Activated naive CD4-positive, alpha-beta T cell treated with anti-CD3 and anti-CD28 coated beads, Interleukin-2, amount 10 ng/mL, durations not matched to agents 7 days and 5 days (primary cell): ENCODE results near the gene MLF2.

ENCODE experiments used
- CTCF ChIA-PET: fragments of 350-600 bp; sonication (Branson Sonifier 250); formaldehyde crosslinking; loops from one replicate; lab custom pipeline; 2021; ENCODE audit warnings: antibody characterized with exemption; lab: Charles Lee
- DNase-seq: peaks from one replicate; pipeline ENCODE4 v3.0.0-alpha.2; 2020
- H3K27ac Mint-ChIP-seq: one replicate; pipeline ENCODE4 v1.8.0; 2021; ENCODE audit warnings: mild to moderate bottlenecking, moderate library complexity, mixed read lengths
- H3K27me3 Mint-ChIP-seq: one replicate; pipeline ENCODE4 v1.8.0; 2021; ENCODE audit warnings: mild to moderate bottlenecking, mixed read lengths
- H3K36me3 Mint-ChIP-seq: one replicate; pipeline ENCODE4 v1.8.0; 2021; ENCODE audit warnings: mixed read lengths
- H3K4me1 Mint-ChIP-seq: one replicate; pipeline ENCODE4 v1.8.0; 2021; ENCODE audit warnings: mixed read lengths
- H3K4me3 Mint-ChIP-seq: one replicate; pipeline ENCODE4 v1.8.0; 2021; ENCODE audit warnings: mild to moderate bottlenecking, moderate library complexity, mixed read lengths
- H3K9me3 Mint-ChIP-seq: one replicate; pipeline ENCODE4 v1.8.0; 2021; ENCODE audit warnings: mixed read lengths

MLF2 gene

DNA sequence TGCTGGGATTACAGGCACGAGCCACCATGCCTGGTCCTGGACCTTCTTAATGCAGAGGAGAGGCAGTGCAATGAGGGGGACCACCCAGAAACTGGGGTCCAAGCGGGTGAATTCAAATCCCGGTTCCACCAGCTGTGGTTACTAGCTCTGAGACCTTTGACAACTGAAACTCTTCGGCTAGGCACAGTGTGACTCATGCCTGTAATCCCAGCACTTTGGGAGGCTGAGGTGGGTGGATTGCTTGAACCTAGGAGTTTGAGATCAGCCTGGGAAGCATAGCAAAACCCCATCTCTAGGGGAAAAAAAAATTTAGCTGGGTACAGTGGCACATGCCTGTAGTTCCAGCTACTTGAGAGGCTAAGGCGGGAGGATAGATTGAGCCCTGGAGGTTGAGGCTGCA is 31.4 kb upstream of the MLF2 start:
- Mint-ChIP-seq H3K4me1 (peaks cover 78% of the 10 kb centered on the region), H3K4me3 (no peak overlapping the region), H3K9me3 (no peaks in the 10 kb centered on the region), H3K27me3 (no peaks in the 10 kb centered on the region), H3K36me3 (no peaks in the 10 kb centered on the region), H3K27ac (no peak overlapping the region)
- no peak for DNase-seq
- CTCF ChIA-PET = interaction anchor here (1.1 to 2.2 kb wide), 4 partner anchors 9 to 40 kb away, joined by 3 to 9 read pairs (median 6); no protein-coding TSS in a partner anchor

DNA sequence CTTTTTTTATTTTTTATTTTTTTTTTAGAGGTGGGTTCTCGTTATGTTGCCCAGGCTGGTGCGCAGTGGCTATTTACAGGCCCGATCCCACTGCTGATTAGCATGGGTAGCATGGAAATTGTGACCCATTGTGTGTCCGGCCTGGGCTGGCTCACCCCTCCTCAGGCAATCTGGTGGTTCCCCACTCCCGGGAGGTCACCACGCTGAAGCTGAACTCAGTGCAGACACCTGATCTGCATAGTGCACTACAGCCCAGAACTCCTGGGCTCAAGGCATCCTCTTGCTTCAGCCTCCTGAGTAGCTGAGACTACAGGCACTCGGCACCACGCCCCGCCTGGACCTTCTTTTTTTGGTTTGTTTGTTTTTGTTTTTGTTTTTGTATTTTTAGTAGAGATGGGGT is 30.9 kb upstream of the MLF2 start:
- H3K36me3 Mint-ChIP-seq = no peaks in the 10 kb centered on the region
- no peak for DNase-seq
- peaks cover 2% of the 10 kb centered on the region for H3K27me3 Mint-ChIP-seq
- no peaks in the 10 kb centered on the region for H3K9me3 Mint-ChIP-seq
- no peak overlapping the region for H3K4me3 Mint-ChIP-seq
- peaks cover 78% of the 10 kb centered on the region for H3K4me1 Mint-ChIP-seq
- CTCF ChIA-PET = interaction anchor here (1.1 to 2.2 kb wide), 4 partner anchors 9 to 41 kb away, joined by 3 to 9 read pairs (median 6); no protein-coding TSS in a partner anchor
- no peak overlapping the region for H3K27ac Mint-ChIP-seq

DNA sequence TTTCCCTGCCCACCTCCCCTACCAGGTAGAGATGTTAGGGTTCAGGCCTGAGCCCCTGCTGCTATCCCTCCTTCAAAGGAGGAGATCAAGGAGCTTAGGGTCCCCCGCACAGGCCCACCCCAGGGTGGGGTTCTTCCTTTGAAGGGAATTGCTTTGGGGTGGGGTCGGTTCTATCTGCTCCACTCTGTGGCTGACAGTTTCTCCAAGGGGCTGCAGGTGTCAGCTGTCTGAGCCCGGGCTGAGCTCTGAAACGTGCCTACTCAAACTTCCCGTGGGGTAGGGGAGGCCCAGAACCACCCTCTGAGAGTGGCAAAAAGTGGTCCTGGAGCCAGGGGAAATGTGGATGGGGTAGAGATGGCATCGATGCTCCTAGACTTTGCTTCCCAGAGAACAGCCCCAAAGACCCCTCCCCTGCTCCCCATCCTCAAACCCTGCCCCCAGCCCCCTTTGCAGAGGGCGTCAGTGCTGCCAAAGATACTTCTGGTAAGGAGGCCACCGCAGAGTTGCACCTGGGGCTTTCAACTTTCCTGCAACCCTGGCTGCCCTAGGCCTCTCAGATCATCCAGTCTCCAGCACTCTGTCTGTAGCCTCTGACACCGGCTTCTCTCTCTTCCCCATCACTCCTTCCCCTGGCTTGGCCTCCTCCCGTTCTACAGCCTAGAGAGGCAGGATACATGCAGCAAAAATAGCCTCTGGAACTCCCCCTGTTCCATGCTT is 30.1 kb upstream of the MLF2 start:
- peaks cover 10% of the 10 kb centered on the region for H3K27me3 Mint-ChIP-seq
- H3K27ac Mint-ChIP-seq = no peak overlapping the region
- no peak overlapping the region for H3K4me3 Mint-ChIP-seq
- H3K36me3 Mint-ChIP-seq = no peaks in the 10 kb centered on the region
- no peaks in the 10 kb centered on the region for H3K9me3 Mint-ChIP-seq
- CTCF ChIA-PET = interaction anchor here (0.8 to 9.6 kb wide), 11 partner anchors 8 to 163 kb away, joined by 3 to 63 read pairs (median 4); partner anchors contain the start of genes MLF2 and PTMS
- no peak for DNase-seq
- peaks cover 79% of the 10 kb centered on the region for H3K4me1 Mint-ChIP-seq

DNA sequence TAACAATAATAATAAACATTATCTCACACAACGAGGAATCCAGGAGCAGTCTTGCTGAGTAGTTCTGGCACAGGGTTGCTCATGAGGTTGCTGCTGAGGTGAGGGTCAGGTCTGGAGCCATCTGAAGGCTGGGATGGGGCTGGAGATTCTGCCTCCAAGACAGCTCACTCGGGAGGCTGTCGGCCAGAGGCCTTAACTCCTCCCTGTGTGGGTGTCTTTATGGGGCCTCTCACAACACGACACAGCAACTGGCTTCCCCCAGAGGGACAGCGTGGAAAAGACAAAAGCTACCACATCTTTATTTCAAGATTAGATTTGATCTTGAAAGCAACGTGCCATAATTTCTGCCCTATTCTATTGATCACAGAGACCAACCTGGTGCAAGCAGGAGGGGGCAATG is 29.2 kb upstream of the MLF2 start:
- H3K27me3 Mint-ChIP-seq = peaks cover 19% of the 10 kb centered on the region
- no peak overlapping the region for H3K4me3 Mint-ChIP-seq
- peak overlapping the region; percentile 49 for H3K27ac Mint-ChIP-seq
- CTCF ChIA-PET = interaction anchor here (0.8 to 9.6 kb wide), 8 partner anchors 11 to 162 kb away, joined by 3 to 63 read pairs (median 4); partner anchors contain the start of gene PTMS
- no peaks in the 10 kb centered on the region for H3K9me3 Mint-ChIP-seq
- peaks cover 76% of the 10 kb centered on the region for H3K4me1 Mint-ChIP-seq
- DNase-seq = no peak
- no peaks in the 10 kb centered on the region for H3K36me3 Mint-ChIP-seq

DNA sequence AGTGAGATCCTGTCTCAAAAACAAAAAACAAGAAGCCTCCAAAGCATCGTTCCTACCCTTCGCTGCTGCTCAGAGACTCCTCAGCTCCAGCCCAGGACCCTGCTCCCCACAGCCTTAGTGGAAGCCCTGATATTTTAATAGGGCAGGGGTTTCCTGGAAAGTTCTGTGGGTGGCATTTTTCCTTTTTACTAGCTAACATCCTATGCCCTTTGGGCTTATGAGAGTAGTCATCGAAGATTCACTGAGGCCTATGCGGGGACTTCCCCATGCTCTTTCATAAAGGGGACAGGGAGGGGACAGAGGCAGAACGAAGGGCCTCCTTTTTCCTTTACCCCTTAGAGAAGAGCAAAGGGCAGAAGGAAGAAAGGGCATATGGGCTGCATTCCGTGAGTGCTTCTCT is 27.6 kb upstream of the MLF2 start:
- Mint-ChIP-seq H3K4me3 (no peak overlapping the region), H3K36me3 (no peaks in the 10 kb centered on the region), H3K27ac (peak overlapping the region; percentile 21), H3K9me3 (no peaks in the 10 kb centered on the region), H3K4me1 (peaks cover 69% of the 10 kb centered on the region), H3K27me3 (peaks cover 33% of the 10 kb centered on the region)
- no peak for DNase-seq
- CTCF ChIA-PET = interaction anchor here (0.6 to 9.6 kb wide), 13 partner anchors 8 to 210 kb away, joined by 3 to 63 read pairs (median 3); partner anchors contain the start of genes LAG3, MLF2, PTMS and ZNF384

DNA sequence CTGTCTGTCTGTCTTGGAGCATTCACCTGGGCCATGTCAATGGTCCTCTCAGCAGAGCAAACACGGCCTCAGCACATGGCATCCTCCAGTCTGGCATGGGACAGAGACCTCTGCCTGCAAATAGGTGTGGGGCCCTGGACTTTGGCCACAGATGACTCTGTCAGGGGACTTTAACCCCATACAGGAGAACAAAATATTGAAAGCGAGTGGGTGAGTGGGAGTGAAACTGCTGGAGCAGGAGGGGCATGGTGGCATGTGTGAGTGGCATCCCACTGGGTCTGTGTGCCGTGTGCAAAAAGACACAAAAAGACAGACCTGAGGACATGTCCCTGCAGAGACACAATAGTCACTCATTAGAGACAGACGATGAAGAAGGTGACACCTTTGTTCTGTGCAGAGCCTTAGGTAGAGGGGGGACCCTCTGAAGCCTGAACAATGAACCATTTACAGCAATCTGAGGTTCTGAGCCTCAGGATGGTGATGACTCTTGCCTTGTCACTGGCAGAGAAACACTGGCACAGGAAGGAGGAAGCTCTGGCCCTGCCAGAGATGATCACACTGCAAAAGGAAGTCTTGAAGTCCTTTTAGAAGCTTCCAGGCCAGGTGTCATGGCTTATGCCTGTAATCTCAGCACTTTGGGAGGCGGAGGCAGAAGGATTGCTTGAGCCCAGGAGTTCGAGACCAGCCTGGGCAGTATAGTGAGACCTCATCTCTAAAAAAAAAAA is 26.9 kb upstream of the MLF2 start:
- Mint-ChIP-seq H3K4me3 (no peak overlapping the region), H3K9me3 (no peaks in the 10 kb centered on the region), H3K27me3 (peaks cover 40% of the 10 kb centered on the region), H3K36me3 (no peaks in the 10 kb centered on the region), H3K27ac (peak overlapping the region; percentile 11), H3K4me1 (peaks cover 69% of the 10 kb centered on the region)
- no peak for DNase-seq
- CTCF ChIA-PET = interaction anchor here (0.6 to 9.6 kb wide), 12 partner anchors 11 to 209 kb away, joined by 3 to 63 read pairs (median 6); partner anchors contain the start of genes CD4, MLF2, PTMS and ZNF384

DNA sequence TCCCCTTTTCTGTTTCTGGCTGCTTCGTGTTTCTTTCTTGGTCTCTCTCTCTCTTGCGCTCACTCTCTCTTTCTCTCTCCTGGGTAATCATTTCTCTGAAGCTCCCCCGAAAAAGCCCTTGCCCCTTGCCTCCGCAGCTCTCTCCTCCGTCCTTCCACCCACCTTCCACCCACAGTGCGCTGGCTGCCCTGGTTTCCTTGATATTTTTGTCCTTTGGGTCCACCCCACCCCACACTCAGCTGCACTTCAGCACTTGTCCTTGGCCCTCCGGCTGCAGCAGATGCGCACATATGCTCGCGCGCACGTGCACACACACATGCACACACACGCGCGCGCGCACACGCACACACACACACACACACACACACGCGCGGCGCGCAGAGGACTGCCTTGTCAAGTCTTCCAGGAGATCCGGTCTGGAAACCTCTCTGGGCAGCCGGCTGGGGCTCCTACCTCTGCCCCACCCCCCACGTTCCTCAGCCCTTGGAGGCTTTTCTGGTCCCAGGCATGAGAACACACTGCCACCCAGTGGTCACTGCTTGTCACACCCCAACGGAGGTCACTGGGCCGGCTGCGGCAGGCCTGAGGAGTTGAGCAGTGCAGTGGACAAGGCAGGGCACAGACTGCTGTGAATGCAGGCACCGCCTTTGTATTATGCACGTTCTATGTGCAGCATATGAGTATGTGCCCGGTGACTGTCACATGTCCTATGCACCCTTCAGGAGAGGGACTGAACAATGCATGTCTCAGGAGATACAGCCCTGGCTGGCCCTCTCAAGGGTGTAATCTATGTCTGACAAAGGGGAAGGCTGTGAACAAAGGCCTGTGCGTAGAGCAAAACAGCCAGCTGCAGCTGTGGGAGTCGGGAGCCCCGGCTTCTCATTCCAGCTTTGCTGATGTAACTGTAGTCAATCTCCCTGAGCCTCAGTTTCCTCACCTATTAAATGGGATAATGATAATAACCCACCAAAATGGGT is 25.9 kb upstream of the MLF2 start:
- Mint-ChIP-seq H3K4me1 (peaks cover 69% of the 10 kb centered on the region), H3K36me3 (no peaks in the 10 kb centered on the region), H3K9me3 (no peaks in the 10 kb centered on the region), H3K4me3 (peak overlapping the region; percentile 75), H3K27me3 (peaks cover 51% of the 10 kb centered on the region), H3K27ac (peak overlapping the region; percentile 56)
- CTCF ChIA-PET = interaction anchor here (0.6 to 9.6 kb wide), 11 partner anchors 8 to 158 kb away, joined by 3 to 63 read pairs (median 8); partner anchors contain the start of genes CD4, GPR162, MLF2 and PTMS
- DNase-seq = peak; percentile 94

DNA sequence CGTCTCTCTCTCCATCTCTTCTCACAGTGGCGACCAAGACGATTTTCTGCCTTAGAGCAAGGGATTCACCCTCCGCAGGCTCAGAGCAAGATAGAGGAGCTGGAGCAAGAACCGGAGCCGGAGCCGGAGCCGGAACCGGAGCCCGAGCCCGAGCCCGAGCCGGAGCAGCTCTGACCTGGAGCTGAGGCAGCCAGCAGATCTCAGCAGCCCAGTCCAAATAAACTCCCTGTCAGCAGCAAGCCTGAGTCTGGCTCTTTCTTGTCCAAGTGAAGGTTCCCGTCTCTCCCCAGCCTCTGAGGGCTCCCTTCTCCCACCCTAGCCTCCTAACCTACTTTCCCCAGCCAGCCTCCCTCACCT is 25.3 kb upstream of the MLF2 start:
- Mint-ChIP-seq H3K27me3 (peaks cover 57% of the 10 kb centered on the region), H3K9me3 (no peaks in the 10 kb centered on the region), H3K4me3 (peak overlapping the region; percentile 75), H3K36me3 (no peaks in the 10 kb centered on the region), H3K27ac (no peak overlapping the region), H3K4me1 (peaks cover 67% of the 10 kb centered on the region)
- no peak for DNase-seq
- CTCF ChIA-PET = interaction anchor here (0.7 to 9.6 kb wide), 10 partner anchors 9 to 157 kb away, joined by 3 to 63 read pairs (median 9); partner anchors contain the start of genes CD4, GPR162, MLF2 and PTMS

DNA sequence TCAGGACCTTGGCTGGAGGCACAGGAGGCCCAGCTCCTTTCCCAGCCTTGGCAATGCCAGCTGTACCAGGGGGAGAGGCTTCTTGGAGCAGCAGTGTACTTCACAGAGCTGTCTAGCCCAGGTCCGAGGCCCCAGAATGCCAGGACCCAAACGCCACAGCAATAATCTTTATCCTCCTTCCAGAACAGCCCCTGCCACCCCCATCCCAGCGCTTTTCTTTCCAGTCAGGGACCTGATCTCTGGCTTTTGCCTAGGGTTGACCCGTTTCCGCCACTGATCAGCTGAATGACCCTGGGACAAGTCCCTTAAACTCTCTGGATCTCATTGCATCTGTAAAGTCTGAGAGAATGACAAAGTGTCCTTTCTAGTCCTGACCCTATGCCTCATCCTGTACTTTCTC is 24.4 kb upstream of the MLF2 start:
- Mint-ChIP-seq H3K27me3 (peaks cover 65% of the 10 kb centered on the region), H3K4me3 (no peak overlapping the region), H3K4me1 (peaks cover 68% of the 10 kb centered on the region), H3K9me3 (no peaks in the 10 kb centered on the region), H3K36me3 (no peaks in the 10 kb centered on the region), H3K27ac (no peak overlapping the region)
- CTCF ChIA-PET = interaction anchor here (1.0 to 9.6 kb wide), 4 partner anchors 10 to 54 kb away, joined by 3 to 63 read pairs (median 36); partner anchors contain the start of genes CD4, MLF2 and PTMS
- DNase-seq = no peak

DNA sequence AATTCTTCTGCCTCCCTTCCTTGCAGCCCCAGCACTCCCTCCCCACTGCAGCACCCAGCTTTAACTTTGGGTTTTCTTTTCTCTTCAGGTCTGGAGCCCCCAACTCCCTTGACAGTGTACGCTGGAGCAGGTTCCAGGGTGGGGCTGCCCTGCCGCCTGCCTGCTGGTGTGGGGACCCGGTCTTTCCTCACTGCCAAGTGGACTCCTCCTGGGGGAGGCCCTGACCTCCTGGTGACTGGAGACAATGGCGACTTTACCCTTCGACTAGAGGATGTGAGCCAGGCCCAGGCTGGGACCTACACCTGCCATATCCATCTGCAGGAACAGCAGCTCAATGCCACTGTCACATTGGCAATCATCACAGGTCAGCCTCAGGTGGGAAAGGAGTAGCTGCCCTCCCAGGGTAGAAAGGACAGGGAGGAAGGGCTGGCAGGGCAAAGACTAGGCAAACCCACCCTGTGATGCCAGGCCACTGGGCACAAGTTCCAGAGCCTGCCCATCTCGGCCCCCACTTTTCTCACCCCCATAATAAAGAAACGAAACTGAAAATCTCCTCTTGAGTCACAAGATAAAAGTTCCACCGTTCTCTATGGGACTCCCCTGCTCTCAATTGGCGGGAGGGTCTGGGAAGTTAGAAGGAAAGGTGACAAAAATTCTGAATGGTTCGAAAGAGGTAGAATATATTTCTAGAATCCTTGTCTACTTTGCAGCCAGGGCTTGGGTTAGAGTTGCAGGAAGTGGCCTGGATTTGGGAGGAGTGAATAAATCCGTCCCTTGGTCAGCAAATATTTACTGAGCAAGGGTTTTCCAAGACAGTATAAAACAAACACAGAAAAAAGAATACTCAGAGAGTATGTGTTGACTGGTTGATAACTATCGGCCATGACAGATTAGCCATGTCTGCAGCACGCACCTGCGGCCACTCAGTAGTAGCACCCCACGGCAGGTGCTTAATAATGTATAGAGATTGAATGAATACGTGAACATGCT is 22.5 kb upstream of the MLF2 start:
- no peaks in the 10 kb centered on the region for H3K9me3 Mint-ChIP-seq
- no peak for DNase-seq
- H3K27ac Mint-ChIP-seq = no peak overlapping the region
- CTCF ChIA-PET = interaction anchor here (0.7 to 9.6 kb wide), 7 partner anchors 8 to 162 kb away, joined by 3 to 63 read pairs (median 7); partner anchors contain the start of genes MLF2, PTMS and USP5
- peaks cover 84% of the 10 kb centered on the region for H3K27me3 Mint-ChIP-seq
- peaks cover 74% of the 10 kb centered on the region for H3K4me1 Mint-ChIP-seq
- H3K4me3 Mint-ChIP-seq = peak overlapping the region; percentile 31
- H3K36me3 Mint-ChIP-seq = no peaks in the 10 kb centered on the region

DNA sequence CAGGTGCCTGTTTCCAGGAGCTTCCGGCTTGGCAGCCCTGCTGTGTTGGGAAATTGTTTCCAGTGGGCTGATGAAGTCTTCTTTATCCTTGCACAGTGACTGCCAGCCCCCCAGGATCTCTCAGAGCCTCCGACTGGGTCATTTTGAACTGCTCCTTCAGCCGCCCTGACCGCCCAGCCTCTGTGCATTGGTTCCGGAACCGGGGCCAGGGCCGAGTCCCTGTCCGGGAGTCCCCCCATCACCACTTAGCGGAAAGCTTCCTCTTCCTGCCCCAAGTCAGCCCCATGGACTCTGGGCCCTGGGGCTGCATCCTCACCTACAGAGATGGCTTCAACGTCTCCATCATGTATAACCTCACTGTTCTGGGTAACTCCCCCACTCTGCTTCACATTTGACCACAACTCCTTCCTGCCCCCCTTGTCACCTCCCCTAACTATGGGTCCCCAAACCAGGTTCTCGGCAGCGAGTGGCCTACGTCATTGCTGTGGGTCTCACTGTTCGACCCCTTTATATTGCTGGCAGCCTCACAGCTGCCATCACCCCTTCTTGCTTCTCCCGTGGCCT is 21.6 kb upstream of the MLF2 start:
- CTCF ChIA-PET = interaction anchor here (0.7 to 9.6 kb wide), 11 partner anchors 7 to 161 kb away, joined by 3 to 63 read pairs (median 4); partner anchors contain the start of genes CD4, MLF2, PTMS and USP5
- H3K4me1 Mint-ChIP-seq = peaks cover 65% of the 10 kb centered on the region
- peak overlapping the region; percentile 35 for H3K27ac Mint-ChIP-seq
- no peaks in the 10 kb centered on the region for H3K36me3 Mint-ChIP-seq
- H3K27me3 Mint-ChIP-seq = peaks cover 93% of the 10 kb centered on the region
- no peak for DNase-seq
- no peaks in the 10 kb centered on the region for H3K9me3 Mint-ChIP-seq
- peak overlapping the region; percentile 31 for H3K4me3 Mint-ChIP-seq
